Measurements from ENCODE around the gene UBE2N. TPM values are rescaled to one million over a fixed set of nuclear protein-coding genes. Genes with fewer than 3 reads are reported as not detected.

UBE2N gene
- total RNA-seq, 1 experiment from 2014 or later, result 205 TPM

GRCh38 chr12:93456077-93456476, 14.3 kb upstream of the UBE2N start:
- intact Hi-C loops (cut with micrococcal nuclease), result no loop called here
- TF ChIP-seq EZH2 (IDR thresholded peaks at IDR 0.05; ENCODE audit: low read length, unreplicated experiment), result no peak
- no peak for TF ChIP-seq EZH2phosphoT487 (IDR thresholded peaks at IDR 0.05; ENCODE audit: borderline replicate concordance, low read length)
- TF ChIP-seq CTCF (conservative IDR thresholded peaks at IDR 0.05; ENCODE audit: low read depth, low read length), result no peak
- no peak overlapping the region for H2AFZ ChIP-seq (ENCODE audit: low read length)
- ATAC-seq (no peak), DNase-seq (no peak)
- H3F3A ChIP-seq (ENCODE audit: low read length, unreplicated experiment), result no peaks in the 10 kb centered on the region
- ChIA-PET CTCF (no interaction called here), POLR2A (ENCODE audit: unreplicated experiment) (no interaction called here)
- H3K9me3 ChIP-seq (ENCODE audit: low read length), result no peaks in the 10 kb centered on the region
- no peak overlapping the region for H3K9ac ChIP-seq (ENCODE audit: low read length)
- no TSS peak for BruUV-seq (replicated peaks)
- H3K4me3 ChIP-seq (ENCODE audit: low read length), result no peak overlapping the region
- H3K79me2 ChIP-seq (ENCODE audit: low read length), result no peaks in the 10 kb centered on the region
- no peaks in the 10 kb centered on the region for H3K9me2 ChIP-seq (replicated peaks; ENCODE audit: low read length)
- H3K27me3 ChIP-seq (ENCODE audit: low read length), result no peaks in the 10 kb centered on the region
- H3K4me2 ChIP-seq (ENCODE audit: low read length), result no peak overlapping the region
- H3K4me1 ChIP-seq (ENCODE audit: insufficient read depth, low read length), result no peaks in the 10 kb centered on the region
- no peak overlapping the region for H3K27ac ChIP-seq (ENCODE audit: low read length)
- no peaks in the 10 kb centered on the region for H4K20me1 ChIP-seq (ENCODE audit: low read length)
- no peaks in the 10 kb centered on the region for H3K36me3 ChIP-seq (ENCODE audit: low read depth, low read length)

GRCh38 chr12:93453633-93454032, 11.9 kb upstream of the UBE2N start:
- H3K4me3 ChIP-seq (ENCODE audit: low read length), result no peak overlapping the region
- H3K9me3 ChIP-seq (ENCODE audit: low read length), result no peaks in the 10 kb centered on the region
- no peak for DNase-seq
- ChIA-PET POLR2A (ENCODE audit: unreplicated experiment) (interaction anchor here (0.8 kb wide), 1 partner anchor 149 kb away, joined by 3 read pairs; no protein-coding TSS in a partner anchor), CTCF (no interaction called here)
- H3K4me1 ChIP-seq (ENCODE audit: insufficient read depth, low read length), result peaks cover 6% of the 10 kb centered on the region; the same call in 1 of the 2 replicates
- no peak overlapping the region for H2AFZ ChIP-seq (ENCODE audit: low read length)
- no peak overlapping the region for H3K27ac ChIP-seq (ENCODE audit: low read length)
- intact Hi-C loops (cut with micrococcal nuclease), result no loop called here
- no peak overlapping the region for H3K9ac ChIP-seq (ENCODE audit: low read length)
- no peaks in the 10 kb centered on the region for H3K9me2 ChIP-seq (replicated peaks; ENCODE audit: low read length)
- no peaks in the 10 kb centered on the region for H3K36me3 ChIP-seq (ENCODE audit: low read depth, low read length)
- no peak overlapping the region for H3K4me2 ChIP-seq (ENCODE audit: low read length)
- no peaks in the 10 kb centered on the region for H3K79me2 ChIP-seq (ENCODE audit: low read length)
- BruUV-seq (replicated peaks), result no TSS peak
- no peaks in the 10 kb centered on the region for H4K20me1 ChIP-seq (ENCODE audit: low read length)
- TF ChIP-seq EZH2 (IDR thresholded peaks at IDR 0.05; ENCODE audit: low read length, unreplicated experiment) (no peak), CTCF (conservative IDR thresholded peaks at IDR 0.05; ENCODE audit: low read depth, low read length) (no peak), EZH2phosphoT487 (IDR thresholded peaks at IDR 0.05; ENCODE audit: borderline replicate concordance, low read length) (no peak)
- ATAC-seq, result no peak
- no peaks in the 10 kb centered on the region for H3K27me3 ChIP-seq (ENCODE audit: low read length)
- H3F3A ChIP-seq (ENCODE audit: low read length, unreplicated experiment), result no peaks in the 10 kb centered on the region

GRCh38 chr12:93451423-93452158, 9.8 kb upstream of the UBE2N start:
- no peak for ATAC-seq
- H3K4me3 ChIP-seq (ENCODE audit: low read length), result no peak overlapping the region
- POLR2A ChIA-PET (ENCODE audit: unreplicated experiment), result no interaction called here
- no peaks in the 10 kb centered on the region for H3F3A ChIP-seq (ENCODE audit: low read length, unreplicated experiment)
- no peaks in the 10 kb centered on the region for H3K36me3 ChIP-seq (ENCODE audit: low read depth, low read length)
- peaks cover 6% of the 10 kb centered on the region; the same call in 1 of the 2 replicates for H3K4me1 ChIP-seq (ENCODE audit: insufficient read depth, low read length)
- H3K27me3 ChIP-seq (ENCODE audit: low read length), result no peaks in the 10 kb centered on the region
- no peaks in the 10 kb centered on the region for H3K9me3 ChIP-seq (ENCODE audit: low read length)
- intact Hi-C loops (cut with micrococcal nuclease), result no loop called here
- no peaks in the 10 kb centered on the region for H4K20me1 ChIP-seq (ENCODE audit: low read length)
- TF ChIP-seq EZH2 (IDR thresholded peaks at IDR 0.05; ENCODE audit: low read length, unreplicated experiment) (no peak), CTCF (conservative IDR thresholded peaks at IDR 0.05; ENCODE audit: low read depth, low read length) (no peak), EZH2phosphoT487 (IDR thresholded peaks at IDR 0.05; ENCODE audit: borderline replicate concordance, low read length) (no peak)
- no peaks in the 10 kb centered on the region for H3K79me2 ChIP-seq (ENCODE audit: low read length)
- H3K9me2 ChIP-seq (replicated peaks; ENCODE audit: low read length), result no peaks in the 10 kb centered on the region
- H3K4me2 ChIP-seq (ENCODE audit: low read length), result no peak overlapping the region
- BruUV-seq (replicated peaks), result no TSS peak
- H2AFZ ChIP-seq (ENCODE audit: low read length), result no peak overlapping the region
- CTCF ChIA-PET, result no interaction called here
- no peak overlapping the region for H3K9ac ChIP-seq (ENCODE audit: low read length)
- DNase-seq, result no peak
- H3K27ac ChIP-seq (ENCODE audit: low read length), result no peak overlapping the region

Data from PC-3 (cell line).